CD4-positive, alpha-beta T cell (primary cell): ENCODE results near the gene WNT16. TPM values are rescaled to one million over a fixed set of nuclear protein-coding genes. Genes with fewer than 3 reads are reported as not detected.

Experiments used
- ATAC-seq: fragments of 200-7000 bp; cut with Tn5 transposase; one replicate; pipeline ENCODE4 v1.10.0; 2022; ENCODE audit warnings: mild to moderate bottlenecking; ENCODE audit not compliant: poor library complexity
- CTCF ChIA-PET: fragments of 350-600 bp; sonication (Branson Sonifier 250); formaldehyde crosslinking; loops from one replicate; lab custom pipeline; 2021; ENCODE audit warnings: antibody characterized with exemption, inconsistent platforms; lab: Charles Lee
- POLR2A ChIA-PET: fragments of 350-600 bp; sonication (Branson Sonifier 250); formaldehyde crosslinking; loops from one replicate; lab custom pipeline; 2021; ENCODE audit warnings: antibody characterized with exemption, inconsistent platforms; lab: Charles Lee
- DNase-seq, 14 experiments: peaks; one replicate each; pipeline ENCODE4 v3.0.0-alpha.2; 2013 to 2020; ENCODE audit warnings: mixed read lengths in 2 of 14
- H3K27ac ChIP-seq, 2 donors: one replicate each; pipeline versions ENCODE4 v1.5.1 to v1.7.0; 2013; ENCODE audit warnings: low read length in 2 of 2, low read depth in 1 of 2, mild to moderate bottlenecking in 1 of 2
- H3K27me3 ChIP-seq, 2 experiments: 1 replicate in 1 of 2; 2 replicates in 1 of 2; pipeline versions ENCODE4 v1.6.1 to v1.7.0; 2013; ENCODE audit warnings: low read length in 2 of 2, control low read depth in 1 of 2, mild to moderate bottlenecking in 1 of 2, moderate library complexity in 1 of 2; ENCODE audit not compliant: insufficient read depth in 2 of 2, control insufficient read depth in 1 of 2
- H3K36me3 ChIP-seq: one replicate; pipeline ENCODE4 v1.6.1; 2013; ENCODE audit warnings: low read length, control low read depth; ENCODE audit not compliant: insufficient read depth
- H3K4me1 ChIP-seq: one replicate; pipeline ENCODE4 v1.6.1; 2013; ENCODE audit warnings: low read length, control low read depth; ENCODE audit not compliant: insufficient read depth
- H3K4me3 ChIP-seq: one replicate; pipeline ENCODE4 v1.5.1; 2013; ENCODE audit warnings: mild to moderate bottlenecking, low read length, moderate library complexity
- H3K9me3 ChIP-seq, 2 experiments: 1 replicate in 1 of 2; 2 replicates in 1 of 2; pipeline versions ENCODE4 v1.6.1 to v1.7.0; 2013; ENCODE audit warnings: low read length in 2 of 2, mild to moderate bottlenecking in 2 of 2, control low read depth in 1 of 2, moderate library complexity in 1 of 2; ENCODE audit not compliant: control insufficient read depth in 1 of 2, insufficient read depth in 1 of 2
- H3K27ac Mint-ChIP-seq: one replicate; pipeline ENCODE4 v1.8.0; 2020; ENCODE audit warnings: mixed read lengths
- H3K27me3 Mint-ChIP-seq: one replicate; pipeline ENCODE4 v1.8.0; 2021; ENCODE audit warnings: mixed read lengths
- H3K36me3 Mint-ChIP-seq: one replicate; pipeline ENCODE4 v1.8.0; 2021; ENCODE audit warnings: low read depth, mixed read lengths
- H3K4me1 Mint-ChIP-seq: one replicate; pipeline ENCODE4 v1.8.0; 2021; ENCODE audit warnings: low read depth, mixed read lengths
- H3K4me3 Mint-ChIP-seq: one replicate; pipeline ENCODE4 v1.8.0; 2020; ENCODE audit warnings: mild to moderate bottlenecking, mixed read lengths
- H3K9me3 Mint-ChIP-seq: one replicate; pipeline ENCODE4 v1.8.0; 2020; ENCODE audit warnings: mixed read lengths
- CTCF ChIP-seq: fragments of 200-600 bp; IDR thresholded peaks from one replicate; pipeline ENCODE4 v1.8.0; 2022; ENCODE audit warnings: antibody characterized with exemption, mild to moderate bottlenecking
- intact Hi-C, 2 experiments: fragments of 100-400 bp; cut with DNase I in 1 of 2; cut with micrococcal nuclease in 1 of 2; formaldehyde crosslinking; loops; one replicate each; pipeline versions ENCODE4 v1.15.1 to v1.9.0; 2023 to 2025; cut with DNase I, micrococcal nuclease
- polyA plus RNA-seq, 2 donors: library from polyadenylated mRNA; unstranded; fragments of 120-200 nt; gene quantifications; one replicate each; pipeline ENCODE4 v1.2.1, GENCODE V29; 2013
- total RNA-seq, 174 experiments: library from RNA in 2 of 174; stranded (reverse) in 2 of 174; gene quantifications; one replicate each; pipeline ENCODE4 v1.2.3 and lab custom pipeline; 2021 to 2026

WNT16 gene, protein sequence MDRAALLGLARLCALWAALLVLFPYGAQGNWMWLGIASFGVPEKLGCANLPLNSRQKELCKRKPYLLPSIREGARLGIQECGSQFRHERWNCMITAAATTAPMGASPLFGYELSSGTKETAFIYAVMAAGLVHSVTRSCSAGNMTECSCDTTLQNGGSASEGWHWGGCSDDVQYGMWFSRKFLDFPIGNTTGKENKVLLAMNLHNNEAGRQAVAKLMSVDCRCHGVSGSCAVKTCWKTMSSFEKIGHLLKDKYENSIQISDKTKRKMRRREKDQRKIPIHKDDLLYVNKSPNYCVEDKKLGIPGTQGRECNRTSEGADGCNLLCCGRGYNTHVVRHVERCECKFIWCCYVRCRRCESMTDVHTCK
- total RNA-seq, result not detected
- 0.37 TPM for polyA plus RNA-seq (2013, experiment 1 of 2)
- polyA plus RNA-seq (2013, experiment 2 of 2), result 0.38 TPM
- 0 to 0.23 (median 0) reads per million in 172 experiments for total RNA-seq (lab: John Stamatoyannopoulos, UW)

GRCh38 chr7:121328508-121329190 is at the start of gene WNT16:
Gene WNT16 (plus strand): TSS chr7:121329000. CDS start chr7:121329293, 293 bp downstream.
- Mint-ChIP-seq H3K27me3 (peaks cover 70% of the 10 kb centered on the region), H3K4me3 (no peak within 1 kb of the TSS), H3K4me1 (peaks cover 13% of the 10 kb centered on the region), H3K36me3 (no peaks in the 10 kb centered on the region), H3K27ac (no peak within 1 kb of the TSS), H3K9me3 (no peaks in the 10 kb centered on the region)
- Histone ChIP-seq H3K27ac (no peak within 1 kb of the TSS), H3K36me3 (no peaks in the 10 kb centered on the region), H3K9me3 (peaks cover 0 to 8% of the 10 kb centered on the region in 2 experiments), H3K27me3 (peaks cover 35 to 53% of the 10 kb centered on the region in 2 experiments), H3K4me1 (peaks cover 20% of the 10 kb centered on the region), H3K4me3 (no peak within 1 kb of the TSS)
- TF ChIP-seq CTCF, result no peak
- ChIA-PET POLR2A (no interaction called here), CTCF (no interaction called here)
- intact Hi-C loops, result no loop called here
- DNase-seq, result no peak
- ATAC-seq, result no peak

DNA sequence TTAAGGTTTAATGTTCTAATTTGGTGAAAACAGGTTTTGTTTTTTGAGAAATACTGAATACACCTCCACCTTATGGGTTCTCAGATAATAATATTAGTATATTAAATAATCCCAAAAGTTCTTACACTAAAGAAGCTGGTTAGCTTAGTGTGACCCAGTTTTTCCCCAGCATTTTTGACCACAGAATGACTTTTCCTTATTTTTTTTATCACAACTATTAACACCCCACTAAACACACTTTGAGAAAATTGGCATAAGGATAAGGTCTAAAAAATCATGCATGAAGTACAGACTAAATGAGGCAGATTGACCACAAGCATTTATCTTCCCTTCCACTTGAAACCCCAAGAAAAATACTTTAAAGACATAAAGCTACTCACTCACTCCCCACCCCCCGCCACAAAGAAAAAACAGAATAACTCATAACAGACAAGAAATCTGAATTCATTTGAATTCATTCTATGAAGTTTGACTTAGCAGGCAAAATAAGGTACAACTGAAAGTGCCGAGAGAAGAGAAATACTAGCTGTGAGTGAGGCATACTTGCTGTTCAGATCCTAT is 49.7 kb upstream of the WNT16 start:
- DNase-seq (no peak), ATAC-seq (no peak)
- Histone ChIP-seq H3K4me3 (no peak overlapping the region), H3K4me1 (no peaks in the 10 kb centered on the region), H3K27me3 (no peaks in the 10 kb centered on the region), H3K27ac (no peak overlapping the region), H3K9me3 (no peaks in the 10 kb centered on the region), H3K36me3 (no peaks in the 10 kb centered on the region)
- ChIA-PET CTCF (interaction anchor here (1.4 kb wide), 1 partner anchor 45 kb away, joined by 3 read pairs; no protein-coding TSS in a partner anchor), POLR2A (no interaction called here)
- TF ChIP-seq CTCF, result no peak
- H3K36me3 Mint-ChIP-seq, result no peaks in the 10 kb centered on the region
- no peaks in the 10 kb centered on the region for H3K9me3 Mint-ChIP-seq
- intact Hi-C loops, result no loop called here
- H3K4me3 Mint-ChIP-seq, result no peak overlapping the region
- H3K27me3 Mint-ChIP-seq, result peaks cover 21% of the 10 kb centered on the region
- no peaks in the 10 kb centered on the region for H3K4me1 Mint-ChIP-seq
- H3K27ac Mint-ChIP-seq, result no peak overlapping the region

GRCh38 chr7:121279822-121280221 is 49.0 kb upstream of the WNT16 start:
- ATAC-seq (no peak), DNase-seq (no peak)
- H3K36me3 Mint-ChIP-seq, result no peaks in the 10 kb centered on the region
- no peak overlapping the region for H3K4me3 Mint-ChIP-seq
- peaks cover 15% of the 10 kb centered on the region for H3K27me3 Mint-ChIP-seq
- H3K4me1 Mint-ChIP-seq, result no peaks in the 10 kb centered on the region
- H3K9me3 Mint-ChIP-seq, result no peaks in the 10 kb centered on the region
- no peak for TF ChIP-seq CTCF
- H3K27ac ChIP-seq, result no peak overlapping the region
- H3K27ac Mint-ChIP-seq, result no peak overlapping the region
- ChIA-PET CTCF (interaction anchor here (1.4 kb wide), 1 partner anchor 46 kb away, joined by 3 read pairs; no protein-coding TSS in a partner anchor), POLR2A (no interaction called here)
- no peaks in the 10 kb centered on the region for H3K4me1 ChIP-seq
- H3K9me3 ChIP-seq, result peaks cover 0 to 4% of the 10 kb centered on the region in 2 experiments
- intact Hi-C loops, result no loop called here
- H3K36me3 ChIP-seq, result no peaks in the 10 kb centered on the region
- no peaks in the 10 kb centered on the region for H3K27me3 ChIP-seq
- H3K4me3 ChIP-seq, result no peak overlapping the region
